ENCODE data around the gene GAS7.

DNA sequence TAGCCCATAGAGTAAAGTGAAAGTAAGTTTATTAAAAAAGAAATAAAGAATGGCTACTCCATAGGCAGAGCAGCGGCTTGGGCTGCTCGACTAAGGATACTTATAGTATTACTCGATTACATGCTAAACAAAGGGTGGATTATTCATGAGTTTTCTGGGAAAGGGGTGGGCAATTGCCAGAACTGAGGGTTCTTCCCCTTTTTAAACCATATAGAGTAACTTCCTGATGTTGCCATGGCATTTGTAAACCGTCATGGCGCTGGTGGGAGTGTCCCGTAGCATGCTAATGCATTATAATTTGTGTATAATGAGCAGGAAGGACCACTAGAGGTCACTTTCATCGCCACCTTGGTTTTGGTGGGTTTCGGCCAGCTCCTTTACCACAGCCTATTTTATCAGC is 13.3 kb upstream of the GAS7 start:
- TF ChIP-seq POLR2A (IDR thresholded peaks at IDR 0.05): no peak
- TF ChIP-seq, protein P1, sequence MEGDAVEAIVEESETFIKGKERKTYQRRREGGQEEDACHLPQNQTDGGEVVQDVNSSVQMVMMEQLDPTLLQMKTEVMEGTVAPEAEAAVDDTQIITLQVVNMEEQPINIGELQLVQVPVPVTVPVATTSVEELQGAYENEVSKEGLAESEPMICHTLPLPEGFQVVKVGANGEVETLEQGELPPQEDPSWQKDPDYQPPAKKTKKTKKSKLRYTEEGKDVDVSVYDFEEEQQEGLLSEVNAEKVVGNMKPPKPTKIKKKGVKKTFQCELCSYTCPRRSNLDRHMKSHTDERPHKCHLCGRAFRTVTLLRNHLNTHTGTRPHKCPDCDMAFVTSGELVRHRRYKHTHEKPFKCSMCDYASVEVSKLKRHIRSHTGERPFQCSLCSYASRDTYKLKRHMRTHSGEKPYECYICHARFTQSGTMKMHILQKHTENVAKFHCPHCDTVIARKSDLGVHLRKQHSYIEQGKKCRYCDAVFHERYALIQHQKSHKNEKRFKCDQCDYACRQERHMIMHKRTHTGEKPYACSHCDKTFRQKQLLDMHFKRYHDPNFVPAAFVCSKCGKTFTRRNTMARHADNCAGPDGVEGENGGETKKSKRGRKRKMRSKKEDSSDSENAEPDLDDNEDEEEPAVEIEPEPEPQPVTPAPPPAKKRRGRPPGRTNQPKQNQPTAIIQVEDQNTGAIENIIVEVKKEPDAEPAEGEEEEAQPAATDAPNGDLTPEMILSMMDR (IDR thresholded peaks at IDR 0.05): no peak
